CD4-positive, alpha-beta T cell (primary cell): ENCODE results near the gene AP2A1. TPM values are rescaled to one million over a fixed set of nuclear protein-coding genes. Genes with fewer than 3 reads are reported as not detected.

Experiments used
- ATAC-seq: fragments of 200-7000 bp; cut with Tn5 transposase; one replicate; pipeline ENCODE4 v1.10.0; 2022; ENCODE audit warnings: mild to moderate bottlenecking; ENCODE audit not compliant: poor library complexity
- CTCF ChIA-PET: fragments of 350-600 bp; sonication (Branson Sonifier 250); formaldehyde crosslinking; loops from one replicate; lab custom pipeline; 2021; ENCODE audit warnings: antibody characterized with exemption, inconsistent platforms; lab: Charles Lee
- POLR2A ChIA-PET: fragments of 350-600 bp; sonication (Branson Sonifier 250); formaldehyde crosslinking; loops from one replicate; lab custom pipeline; 2021; ENCODE audit warnings: antibody characterized with exemption, inconsistent platforms; lab: Charles Lee
- DNase-seq, 14 experiments: peaks; one replicate each; pipeline ENCODE4 v3.0.0-alpha.2; 2013 to 2020; ENCODE audit warnings: mixed read lengths in 2 of 14
- H3K27ac ChIP-seq, 2 donors: one replicate each; pipeline versions ENCODE4 v1.5.1 to v1.7.0; 2013; ENCODE audit warnings: low read length in 2 of 2, low read depth in 1 of 2, mild to moderate bottlenecking in 1 of 2
- H3K27me3 ChIP-seq, 2 experiments: 1 replicate in 1 of 2; 2 replicates in 1 of 2; pipeline versions ENCODE4 v1.6.1 to v1.7.0; 2013; ENCODE audit warnings: low read length in 2 of 2, control low read depth in 1 of 2, mild to moderate bottlenecking in 1 of 2, moderate library complexity in 1 of 2; ENCODE audit not compliant: insufficient read depth in 2 of 2, control insufficient read depth in 1 of 2
- H3K36me3 ChIP-seq: one replicate; pipeline ENCODE4 v1.6.1; 2013; ENCODE audit warnings: low read length, control low read depth; ENCODE audit not compliant: insufficient read depth
- H3K4me1 ChIP-seq: one replicate; pipeline ENCODE4 v1.6.1; 2013; ENCODE audit warnings: low read length, control low read depth; ENCODE audit not compliant: insufficient read depth
- H3K4me3 ChIP-seq: one replicate; pipeline ENCODE4 v1.5.1; 2013; ENCODE audit warnings: mild to moderate bottlenecking, low read length, moderate library complexity
- H3K9me3 ChIP-seq, 2 experiments: 1 replicate in 1 of 2; 2 replicates in 1 of 2; pipeline versions ENCODE4 v1.6.1 to v1.7.0; 2013; ENCODE audit warnings: low read length in 2 of 2, mild to moderate bottlenecking in 2 of 2, control low read depth in 1 of 2, moderate library complexity in 1 of 2; ENCODE audit not compliant: control insufficient read depth in 1 of 2, insufficient read depth in 1 of 2
- H3K27ac Mint-ChIP-seq: one replicate; pipeline ENCODE4 v1.8.0; 2020; ENCODE audit warnings: mixed read lengths
- H3K27me3 Mint-ChIP-seq: one replicate; pipeline ENCODE4 v1.8.0; 2021; ENCODE audit warnings: mixed read lengths
- H3K36me3 Mint-ChIP-seq: one replicate; pipeline ENCODE4 v1.8.0; 2021; ENCODE audit warnings: low read depth, mixed read lengths
- H3K4me1 Mint-ChIP-seq: one replicate; pipeline ENCODE4 v1.8.0; 2021; ENCODE audit warnings: low read depth, mixed read lengths
- H3K4me3 Mint-ChIP-seq: one replicate; pipeline ENCODE4 v1.8.0; 2020; ENCODE audit warnings: mild to moderate bottlenecking, mixed read lengths
- H3K9me3 Mint-ChIP-seq: one replicate; pipeline ENCODE4 v1.8.0; 2020; ENCODE audit warnings: mixed read lengths
- intact Hi-C, 2 experiments: fragments of 100-400 bp; cut with DNase I in 1 of 2; cut with micrococcal nuclease in 1 of 2; formaldehyde crosslinking; loops; one replicate each; pipeline versions ENCODE4 v1.15.1 to v1.9.0; 2023 to 2025; cut with DNase I, micrococcal nuclease
- total RNA-seq, 174 experiments: library from RNA in 2 of 174; stranded (reverse) in 2 of 174; gene quantifications; one replicate each; pipeline ENCODE4 v1.2.3 and lab custom pipeline; 2021 to 2026
- TF ChIP-seq, protein P1 (sequence below): fragments of 200-600 bp; IDR thresholded peaks from one replicate; pipeline ENCODE4 v1.8.0; 2022; ENCODE audit warnings: antibody characterized with exemption, mild to moderate bottlenecking

AP2A1 gene
- total RNA-seq, 2 experiments from 2014 or later = 28.2 to 28.9 TPM

- ChIA-PET CTCF (no interaction called here), POLR2A (no interaction called here)
- no peaks in the 10 kb centered on the region for H3K9me3 ChIP-seq
- H3K27ac ChIP-seq = no peak overlapping the region
- peaks cover 76% of the 10 kb centered on the region for H3K36me3 Mint-ChIP-seq
- H3K27me3 ChIP-seq = no peaks in the 10 kb centered on the region
- peaks cover 72% of the 10 kb centered on the region for H3K36me3 ChIP-seq
- no peak for DNase-seq
- intact Hi-C loops = no loop called here
- H3K27ac Mint-ChIP-seq = no peak overlapping the region
- no peaks in the 10 kb centered on the region for H3K27me3 Mint-ChIP-seq
- H3K4me1 ChIP-seq = no peaks in the 10 kb centered on the region
- H3K4me3 ChIP-seq = no peak overlapping the region
- TF ChIP-seq, protein P1, sequence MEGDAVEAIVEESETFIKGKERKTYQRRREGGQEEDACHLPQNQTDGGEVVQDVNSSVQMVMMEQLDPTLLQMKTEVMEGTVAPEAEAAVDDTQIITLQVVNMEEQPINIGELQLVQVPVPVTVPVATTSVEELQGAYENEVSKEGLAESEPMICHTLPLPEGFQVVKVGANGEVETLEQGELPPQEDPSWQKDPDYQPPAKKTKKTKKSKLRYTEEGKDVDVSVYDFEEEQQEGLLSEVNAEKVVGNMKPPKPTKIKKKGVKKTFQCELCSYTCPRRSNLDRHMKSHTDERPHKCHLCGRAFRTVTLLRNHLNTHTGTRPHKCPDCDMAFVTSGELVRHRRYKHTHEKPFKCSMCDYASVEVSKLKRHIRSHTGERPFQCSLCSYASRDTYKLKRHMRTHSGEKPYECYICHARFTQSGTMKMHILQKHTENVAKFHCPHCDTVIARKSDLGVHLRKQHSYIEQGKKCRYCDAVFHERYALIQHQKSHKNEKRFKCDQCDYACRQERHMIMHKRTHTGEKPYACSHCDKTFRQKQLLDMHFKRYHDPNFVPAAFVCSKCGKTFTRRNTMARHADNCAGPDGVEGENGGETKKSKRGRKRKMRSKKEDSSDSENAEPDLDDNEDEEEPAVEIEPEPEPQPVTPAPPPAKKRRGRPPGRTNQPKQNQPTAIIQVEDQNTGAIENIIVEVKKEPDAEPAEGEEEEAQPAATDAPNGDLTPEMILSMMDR = no peak
- no peak for ATAC-seq
- no peaks in the 10 kb centered on the region for H3K9me3 Mint-ChIP-seq
- H3K4me3 Mint-ChIP-seq = no peak overlapping the region
- no peaks in the 10 kb centered on the region for H3K4me1 Mint-ChIP-seq
These were observed 31.8 kb downstream of the AP2A1 start for GRCh38 chr19:49798574-49798973.

DNA sequence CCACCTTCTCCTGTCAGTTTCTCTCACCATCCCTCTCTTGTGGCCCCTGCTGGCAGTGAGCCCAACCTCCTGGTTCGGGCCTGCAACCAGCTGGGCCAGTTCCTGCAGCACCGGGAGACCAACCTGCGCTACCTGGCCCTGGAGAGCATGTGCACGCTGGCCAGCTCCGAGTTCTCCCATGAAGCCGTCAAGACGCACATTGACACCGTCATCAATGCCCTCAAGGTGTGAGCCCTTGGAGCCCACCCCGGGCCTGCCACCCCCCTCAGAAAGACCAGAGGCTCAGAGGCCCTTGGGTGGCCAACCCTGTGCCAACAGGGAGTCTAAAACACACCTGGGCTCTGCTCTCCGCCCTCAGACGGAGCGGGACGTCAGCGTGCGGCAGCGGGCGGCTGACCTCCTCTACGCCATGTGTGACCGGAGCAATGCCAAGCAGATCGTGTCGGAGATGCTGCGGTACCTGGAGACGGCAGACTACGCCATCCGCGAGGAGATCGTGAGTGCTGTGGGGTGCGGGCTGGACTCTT is 32.5 kb downstream of the AP2A1 start:
- Mint-ChIP-seq H3K27ac (no peak overlapping the region), H3K27me3 (no peaks in the 10 kb centered on the region), H3K36me3 (peaks cover 81% of the 10 kb centered on the region), H3K4me1 (no peaks in the 10 kb centered on the region), H3K9me3 (no peaks in the 10 kb centered on the region), H3K4me3 (no peak overlapping the region)
- intact Hi-C loops = no loop called here
- no peaks in the 10 kb centered on the region for H3K9me3 ChIP-seq
- H3K36me3 ChIP-seq = peaks cover 72% of the 10 kb centered on the region
- TF ChIP-seq, protein P1 = no peak
- ATAC-seq (no peak), DNase-seq (no peak)
- CTCF ChIA-PET = no interaction called here
- POLR2A ChIA-PET = no interaction called here
- H3K27me3 ChIP-seq = no peaks in the 10 kb centered on the region
- no peak overlapping the region for H3K4me3 ChIP-seq
- H3K4me1 ChIP-seq = no peaks in the 10 kb centered on the region
- H3K27ac ChIP-seq = no peak overlapping the region

DNA sequence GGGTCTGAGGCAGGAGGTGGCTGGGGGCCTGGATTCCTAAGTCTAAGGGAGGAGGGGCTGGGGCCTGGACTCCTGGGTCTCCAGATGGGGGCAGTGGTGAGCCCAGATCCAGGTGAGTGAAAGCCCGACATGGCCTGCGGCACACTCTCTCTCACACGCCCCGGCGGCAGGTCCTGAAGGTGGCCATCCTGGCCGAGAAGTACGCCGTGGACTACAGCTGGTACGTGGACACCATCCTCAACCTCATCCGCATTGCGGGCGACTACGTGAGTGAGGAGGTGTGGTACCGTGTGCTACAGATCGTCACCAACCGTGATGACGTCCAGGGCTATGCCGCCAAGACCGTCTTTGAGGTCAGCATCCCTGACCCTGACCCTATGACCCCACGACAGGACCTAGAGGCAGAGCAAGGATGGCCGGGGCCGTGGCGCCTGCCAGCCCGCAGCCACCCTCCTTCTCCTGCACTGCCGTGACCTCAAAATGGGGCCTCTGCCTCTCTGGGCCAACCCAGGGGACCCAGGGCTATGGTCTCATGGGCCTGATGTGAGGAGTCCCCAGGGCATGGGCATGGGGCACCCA is 33.1 kb downstream of the AP2A1 start:
- Mint-ChIP-seq H3K9me3 (no peaks in the 10 kb centered on the region), H3K4me3 (no peak overlapping the region), H3K27ac (no peak overlapping the region), H3K27me3 (no peaks in the 10 kb centered on the region), H3K36me3 (peaks cover 77% of the 10 kb centered on the region), H3K4me1 (no peaks in the 10 kb centered on the region)
- no peaks in the 10 kb centered on the region for H3K4me1 ChIP-seq
- peak in 5 of 14 experiments; percentile 16 to 53 (median 42) for DNase-seq
- peaks cover 72% of the 10 kb centered on the region for H3K36me3 ChIP-seq
- ATAC-seq = peak; percentile 44
- no peaks in the 10 kb centered on the region for H3K9me3 ChIP-seq
- ChIA-PET CTCF (no interaction called here), POLR2A (no interaction called here)
- no peak overlapping the region for H3K4me3 ChIP-seq
- intact Hi-C loops = no loop called here
- no peak overlapping the region for H3K27ac ChIP-seq
- H3K27me3 ChIP-seq = no peaks in the 10 kb centered on the region
- TF ChIP-seq, protein P1 = no peak
